ENCODE measurements around the gene ZBTB12. TPM values are rescaled to one million over a fixed set of nuclear protein-coding genes. Genes with fewer than 3 reads are reported as not detected.

ZBTB12 gene
- total and polyA plus RNA-seq, 9 of the 15 experiments (the other 6 are each of a cell fraction or from before 2014, with no cell fraction given) = 0.03 to 12.4 (median 5.8) TPM; not detected in 1

DNA sequence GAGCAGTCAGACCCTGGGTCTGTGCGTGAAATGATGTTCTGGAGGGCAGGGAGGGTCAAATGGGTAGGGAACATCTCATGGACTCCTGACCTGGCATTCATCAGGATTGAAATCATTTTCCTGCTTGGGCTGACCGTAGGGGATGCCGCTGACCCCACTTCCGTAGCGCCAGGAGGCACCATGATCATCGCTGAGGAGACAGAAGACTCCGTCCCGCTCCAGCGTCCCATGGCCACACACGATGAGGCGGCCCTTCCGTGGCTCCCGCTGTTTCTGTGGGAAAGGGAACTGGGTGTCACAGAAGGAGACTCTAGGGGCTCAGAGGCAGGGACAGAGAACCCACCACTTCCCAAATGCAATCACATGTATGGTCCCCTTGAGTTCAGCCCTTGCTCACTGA, 41.5 kb downstream of the ZBTB12 start:
- Histone ChIP-seq H2AFZ (ENCODE audit: low read depth, low read length) (no peak overlapping the region), H3K27ac (ENCODE audit: extremely low read depth, low read depth, low read length) (no peak overlapping the region), H4K20me1 (replicated peaks; ENCODE audit: control insufficient read depth, insufficient read depth, low read length) (no peaks in the 10 kb centered on the region), H3K4me3 (no peak overlapping the region), H3K9me1 (ENCODE audit: control insufficient read depth, insufficient read depth, low read length) (peaks cover 9% of the 10 kb centered on the region), H3K4me1 (replicated peaks in 1 of 2; ENCODE audit: control insufficient read depth in 2 of 2, insufficient read depth in 2 of 2, low read length in 2 of 2) (peaks cover 11 to 37% of the 10 kb centered on the region in 2 experiments; a peak in 4 of 5 replicates), H3K36me3 (ENCODE audit: control insufficient read depth, insufficient read depth, low read length) (peaks cover 52% of the 10 kb centered on the region; the same call in 2 of the 3 replicates), H3K4me2 (ENCODE audit: insufficient read depth, low read length) (no peak overlapping the region), H3K9me3 (replicated peaks; ENCODE audit: control insufficient read depth, insufficient read depth, low read depth, low read length) (no peaks in the 10 kb centered on the region), H3K27me3 (ENCODE audit: control insufficient read depth in 2 of 2, insufficient read depth in 2 of 2, low read length in 2 of 2) (no peaks in the 10 kb centered on the region), H3K79me2 (ENCODE audit: control insufficient read depth, insufficient read depth, low read length) (peaks cover 20% of the 10 kb centered on the region), H3K9ac (ENCODE audit: insufficient read depth in 1 of 2, low read depth in 2 of 2, low read length in 2 of 2) (peak overlapping the region in 1 of 2 experiments; percentile 40; a peak in 2 of 4 replicates)
- TF ChIP-seq CCNT2 (IDR thresholded peaks at IDR 0.05; ENCODE audit: borderline replicate concordance, extremely low read depth, insufficient read length, low read depth, low read length) (peak; percentile 37), SIN3A (IDR thresholded peaks at IDR 0.05; ENCODE audit: borderline replicate concordance in 2 of 2, control insufficient read depth in 1 of 2, low read depth in 2 of 2, low read length in 2 of 2) (no peak), RBFOX2 (IDR thresholded peaks at IDR 0.05; ENCODE audit: low read depth, low read length) (peak; percentile 41; the same call in 1 of the 2 replicates), PML (IDR thresholded peaks at IDR 0.05; ENCODE audit: low read length) (peak; percentile 23; the same call in 1 of the 2 replicates), PURB (CRISPR knock-in tag; IDR thresholded peaks at IDR 0.05; ENCODE audit: low read depth) (no peak), IRF2 (CRISPR knock-in tag; IDR thresholded peaks at IDR 0.05) (no peak), POLR2G (IDR thresholded peaks at IDR 0.05; ENCODE audit: low read depth, low read length) (0 out of 2 replicates have a peak, but pooled peaks have one; percentile 18), EZH2 (IDR thresholded peaks at IDR 0.05; ENCODE audit: borderline replicate concordance, low read depth, low read length) (no peak), USF2 (CRISPR knock-in tag; IDR thresholded peaks at IDR 0.05) (no peak), TAF15 (IDR thresholded peaks at IDR 0.05; ENCODE audit: low read depth, low read length) (0 out of 2 replicates have a peak, but pooled peaks have one; percentile 4), NCOA1 (IDR thresholded peaks at IDR 0.05; ENCODE audit: low read depth) (no peak), E2F1 (CRISPR knock-in tag; IDR thresholded peaks at IDR 0.05) (no peak)
- intact Hi-C loops (cut with micrococcal nuclease) = no loop called here
- ATAC-seq (no peak), FAIRE-seq (no peak), DNase-seq (ENCODE audit: extremely low read depth in 1 of 4, low spot score in 3 of 4) (no peak)
- ChIA-PET POLR2A (interaction anchor here (0.6 to 6.2 kb wide), 8 partner anchors 10 to 209 kb away, joined by 3 to 91 read pairs (median 8); partner anchors contain the start of genes GPANK1 and HSPA1B), CTCF (ENCODE audit: low intra/inter-chr PET ratio) (no interaction called here)
- in situ Hi-C loops (cut with MboI) = loop anchor here (5.0 kb wide), 1 partner anchor 198 kb away; the partner anchor contains the start of genes C6orf47 and GPANK1
- BruUV-seq (replicated peaks) = no TSS peak
- 95% methylated on average over 13 of the region's 13 CpGs for WGBS (ENCODE audit: insufficient coverage, low coverage, missing lambda C conversion rate)
